WTC11 (cell line): ENCODE data around the gene GALR3. TPM values are rescaled to one million over a fixed set of nuclear protein-coding genes. Genes with fewer than 3 reads are reported as not detected.

Experiments
- ATAC-seq: fragments of 200-7000 bp; cut with Tn5 transposase; 2 replicates; pipeline ENCODE4 v1.10.0; 2021; ENCODE audit warnings: mild to moderate bottlenecking, moderate library complexity
- CTCF ChIA-PET: fragments of 300-600 bp; sonication (Branson Sonifier 250); formaldehyde crosslinking; loops from one replicate; lab custom pipeline; 2021; ENCODE audit warnings: antibody characterized with exemption; lab: Charles Lee
- POLR2A ChIA-PET: fragments of 350-600 bp; sonication (Branson Sonifier 250); formaldehyde crosslinking; loops from one replicate; lab custom pipeline; 2021; ENCODE audit warnings: antibody characterized with exemption; lab: Charles Lee
- DNase-seq: peaks from one replicate; pipeline ENCODE4 v3.0.0; 2021; ENCODE audit warnings: low spot score
- H3K27ac Mint-ChIP-seq: 2 replicates; pipeline ENCODE4 v1.8.0; 2021; ENCODE audit warnings: mixed read lengths
- H3K27me3 Mint-ChIP-seq: 2 replicates; pipeline ENCODE4 v1.8.0; 2021; ENCODE audit warnings: low read depth, mild to moderate bottlenecking, moderate library complexity, mixed read lengths
- H3K36me3 Mint-ChIP-seq: 2 replicates; pipeline ENCODE4 v1.8.0; 2021; ENCODE audit warnings: mixed read lengths
- H3K4me1 Mint-ChIP-seq: 2 replicates; pipeline ENCODE4 v1.8.0; 2022; ENCODE audit warnings: mixed read lengths
- H3K4me3 Mint-ChIP-seq: 2 replicates; pipeline ENCODE4 v1.8.0; 2021; ENCODE audit warnings: mild to moderate bottlenecking, moderate library complexity, mixed read lengths
- H3K9me3 Mint-ChIP-seq: 2 replicates; pipeline ENCODE4 v1.8.0; 2021; ENCODE audit warnings: mixed read lengths
- GRHL2 ChIP-seq: fragments of 250-450 bp; sonication (Bioruptor Pico); IDR thresholded peaks from 2 replicates; pipeline ENCODE4 v1.8.0; 2022; ENCODE audit warnings: mild to moderate bottlenecking, moderate library complexity; ENCODE audit not compliant: insufficient replicate concordance, severe bottlenecking
- MYBL2 ChIP-seq: sonication (generic); formaldehyde crosslinking; IDR thresholded peaks from 2 replicates; pipeline ENCODE4 v1.8.1; 2023; ENCODE audit warnings: mild to moderate bottlenecking, moderate library complexity, missing genetic modification reagents
- NFATC4 ChIP-seq: fragments of 250-450 bp; sonication (Bioruptor Pico); IDR thresholded peaks from 2 replicates; pipeline ENCODE4 v1.9.0; 2021; ENCODE audit warnings: mild to moderate bottlenecking
- OVOL2 ChIP-seq: fragments of 250-450 bp; sonication (Bioruptor Pico); IDR thresholded peaks from 2 replicates; pipeline ENCODE4 v1.9.0; 2021; ENCODE audit warnings: mild to moderate bottlenecking, borderline replicate concordance
- PRRX2 ChIP-seq: fragments of 250-450 bp; sonication (Bioruptor Pico); IDR thresholded peaks from 2 replicates; pipeline ENCODE4 v1.8.0; 2021; ENCODE audit warnings: mild to moderate bottlenecking
- RORB ChIP-seq: fragments of 250-450 bp; sonication (Bioruptor Pico); IDR thresholded peaks from 2 replicates; pipeline ENCODE4 v1.9.0; 2021; ENCODE audit warnings: mild to moderate bottlenecking
- SOX15 ChIP-seq: fragments of 250-450 bp; sonication (Bioruptor Pico); IDR thresholded peaks from 2 replicates; pipeline ENCODE4 v1.9.0; 2021; ENCODE audit warnings: mild to moderate bottlenecking
- total RNA-seq: library from RNA; stranded (reverse); gene quantifications from 3 replicates; pipeline ENCODE4 v1.2.3, GENCODE V29; 2021
- TF ChIP-seq, protein P1 (sequence below): sonication (generic); formaldehyde crosslinking; IDR thresholded peaks from 2 replicates; pipeline ENCODE4 v1.8.1; 2023; ENCODE audit warnings: mild to moderate bottlenecking, missing genetic modification reagents, moderate library complexity
- TF ChIP-seq, protein P2 (sequence below): sonication (generic); formaldehyde crosslinking; IDR thresholded peaks from 2 replicates; pipeline ENCODE4 v1.8.0; 2022; ENCODE audit warnings: mild to moderate bottlenecking, missing genetic modification reagents
- TF ChIP-seq, protein P3 (sequence below): sonication (generic); formaldehyde crosslinking; IDR thresholded peaks from 2 replicates; pipeline ENCODE4 v1.8.1; 2023; ENCODE audit warnings: mild to moderate bottlenecking, moderate library complexity, missing genetic modification reagents
- TF ChIP-seq, protein P4 (sequence below): sonication (generic); formaldehyde crosslinking; IDR thresholded peaks from 2 replicates; pipeline ENCODE4 v1.8.1; 2023; ENCODE audit warnings: mild to moderate bottlenecking, missing genetic modification reagents
- TF ChIP-seq, protein P5 (sequence below): sonication (generic); formaldehyde crosslinking; conservative IDR thresholded peaks from 2 replicates; pipeline ENCODE4 v1.8.1; 2022; ENCODE audit warnings: mild to moderate bottlenecking, missing genetic modification reagents

The GALR3 gene
- total RNA-seq, 1 experiment from 2014 or later: 0.79 TPM

DNA sequence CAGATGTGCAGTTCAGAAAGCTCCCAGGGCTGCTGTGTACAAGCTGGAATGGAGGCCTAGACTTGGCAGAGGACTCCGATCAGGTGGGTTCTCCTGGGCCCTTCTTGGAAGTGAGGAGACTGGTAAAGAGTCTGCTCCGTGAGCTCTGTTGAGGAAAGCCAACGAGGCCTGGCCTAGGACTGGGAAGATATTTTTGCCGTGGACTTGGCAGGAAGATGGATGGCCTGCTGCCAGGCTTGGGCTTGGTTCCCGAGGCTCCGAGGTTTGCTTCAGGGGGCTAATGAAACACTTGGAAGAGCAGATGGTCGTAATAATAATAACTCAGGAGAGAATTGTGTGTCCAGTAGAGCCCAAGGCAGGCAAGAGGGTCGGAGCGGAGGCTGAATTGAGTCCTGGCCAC is 3.9 kb downstream of the GALR3 start:
- no peak overlapping the region for H3K4me3 Mint-ChIP-seq
- no peak overlapping the region for H3K27ac Mint-ChIP-seq
- POLR2A ChIA-PET: interaction anchor here (0.6 to 1.2 kb wide), 3 partner anchors 9 to 156 kb away, joined by 3 to 5 read pairs (median 3); no protein-coding TSS in a partner anchor
- CTCF ChIA-PET: interaction anchor here (1.0 to 5.0 kb wide), 2 partner anchors 9 to 58 kb away, joined by 4 to 27 read pairs; no protein-coding TSS in a partner anchor
- peaks cover 22% of the 10 kb centered on the region for H3K4me1 Mint-ChIP-seq
- no peak for TF ChIP-seq MYBL2 (CRISPR knock-in tag)
- TF ChIP-seq, protein P1, sequence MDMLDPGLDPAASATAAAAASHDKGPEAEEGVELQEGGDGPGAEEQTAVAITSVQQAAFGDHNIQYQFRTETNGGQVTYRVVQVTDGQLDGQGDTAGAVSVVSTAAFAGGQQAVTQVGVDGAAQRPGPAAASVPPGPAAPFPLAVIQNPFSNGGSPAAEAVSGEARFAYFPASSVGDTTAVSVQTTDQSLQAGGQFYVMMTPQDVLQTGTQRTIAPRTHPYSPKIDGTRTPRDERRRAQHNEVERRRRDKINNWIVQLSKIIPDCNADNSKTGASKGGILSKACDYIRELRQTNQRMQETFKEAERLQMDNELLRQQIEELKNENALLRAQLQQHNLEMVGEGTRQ (CRISPR knock-in tag): no peak
- no peak for TF ChIP-seq OVOL2 (CRISPR knock-in tag)
- no peak for TF ChIP-seq PRRX2
- TF ChIP-seq, protein P2, sequence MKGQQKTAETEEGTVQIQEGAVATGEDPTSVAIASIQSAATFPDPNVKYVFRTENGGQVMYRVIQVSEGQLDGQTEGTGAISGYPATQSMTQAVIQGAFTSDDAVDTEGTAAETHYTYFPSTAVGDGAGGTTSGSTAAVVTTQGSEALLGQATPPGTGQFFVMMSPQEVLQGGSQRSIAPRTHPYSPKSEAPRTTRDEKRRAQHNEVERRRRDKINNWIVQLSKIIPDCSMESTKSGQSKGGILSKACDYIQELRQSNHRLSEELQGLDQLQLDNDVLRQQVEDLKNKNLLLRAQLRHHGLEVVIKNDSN (CRISPR knock-in tag): no peak
- TF ChIP-seq, protein P3, sequence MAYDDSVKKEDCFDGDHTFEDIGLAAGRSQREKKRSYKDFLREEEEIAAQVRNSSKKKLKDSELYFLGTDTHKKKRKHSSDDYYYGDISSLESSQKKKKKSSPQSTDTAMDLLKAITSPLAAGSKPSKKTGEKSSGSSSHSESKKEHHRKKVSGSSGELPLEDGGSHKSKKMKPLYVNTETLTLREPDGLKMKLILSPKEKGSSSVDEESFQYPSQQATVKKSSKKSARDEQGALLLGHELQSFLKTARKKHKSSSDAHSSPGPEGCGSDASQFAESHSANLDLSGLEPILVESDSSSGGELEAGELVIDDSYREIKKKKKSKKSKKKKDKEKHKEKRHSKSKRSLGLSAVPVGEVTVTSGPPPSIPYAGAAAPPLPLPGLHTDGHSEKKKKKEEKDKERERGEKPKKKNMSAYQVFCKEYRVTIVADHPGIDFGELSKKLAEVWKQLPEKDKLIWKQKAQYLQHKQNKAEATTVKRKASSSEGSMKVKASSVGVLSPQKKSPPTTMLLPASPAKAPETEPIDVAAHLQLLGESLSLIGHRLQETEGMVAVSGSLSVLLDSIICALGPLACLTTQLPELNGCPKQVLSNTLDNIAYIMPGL: no peak
- TF ChIP-seq, protein P4, sequence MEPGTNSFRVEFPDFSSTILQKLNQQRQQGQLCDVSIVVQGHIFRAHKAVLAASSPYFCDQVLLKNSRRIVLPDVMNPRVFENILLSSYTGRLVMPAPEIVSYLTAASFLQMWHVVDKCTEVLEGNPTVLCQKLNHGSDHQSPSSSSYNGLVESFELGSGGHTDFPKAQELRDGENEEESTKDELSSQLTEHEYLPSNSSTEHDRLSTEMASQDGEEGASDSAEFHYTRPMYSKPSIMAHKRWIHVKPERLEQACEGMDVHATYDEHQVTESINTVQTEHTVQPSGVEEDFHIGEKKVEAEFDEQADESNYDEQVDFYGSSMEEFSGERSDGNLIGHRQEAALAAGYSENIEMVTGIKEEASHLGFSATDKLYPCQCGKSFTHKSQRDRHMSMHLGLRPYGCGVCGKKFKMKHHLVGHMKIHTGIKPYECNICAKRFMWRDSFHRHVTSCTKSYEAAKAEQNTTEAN: no peak
- no peak for TF ChIP-seq NFATC4
- no peak for TF ChIP-seq RORB
- ATAC-seq (no peak), DNase-seq (no peak)
- H3K9me3 Mint-ChIP-seq: no peaks in the 10 kb centered on the region
- peaks cover 30% of the 10 kb centered on the region for H3K27me3 Mint-ChIP-seq
- no peaks in the 10 kb centered on the region; the same call in 1 of the 2 replicates for H3K36me3 Mint-ChIP-seq

DNA sequence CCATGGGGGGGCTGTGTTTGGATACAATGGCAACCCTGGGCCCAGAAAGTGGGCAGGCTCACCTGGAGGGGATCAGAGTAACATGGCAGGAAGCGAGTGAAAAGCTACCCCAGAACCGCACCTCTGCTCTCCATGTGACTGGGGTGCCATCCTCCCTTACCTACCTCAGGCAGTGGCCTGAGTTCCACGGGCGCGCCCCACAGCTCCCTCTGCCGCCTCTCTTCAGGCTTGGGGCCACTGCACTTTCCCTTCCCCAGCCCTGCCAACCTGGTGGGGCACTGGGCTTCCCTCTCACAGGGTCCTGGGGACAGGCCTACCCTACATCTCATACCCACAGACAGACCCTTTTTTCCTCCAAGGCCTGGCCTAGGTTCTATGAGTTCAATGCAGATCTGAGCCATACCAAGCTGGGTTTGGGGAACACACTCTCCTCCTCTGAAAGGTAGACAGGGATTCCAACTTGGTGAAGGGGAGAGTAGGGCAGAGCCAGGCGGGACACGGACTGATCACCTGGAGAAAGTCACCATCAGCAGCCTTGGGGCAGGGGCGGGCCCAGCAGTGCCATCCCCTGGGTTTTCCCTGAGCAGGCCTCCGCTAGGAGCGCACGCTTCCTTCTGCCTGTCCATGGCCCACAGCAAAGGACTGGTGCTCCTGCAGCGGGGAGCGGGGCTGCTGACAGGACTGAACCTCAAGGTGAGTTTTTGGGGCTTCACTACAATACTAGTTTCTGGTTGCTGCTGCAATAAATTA is 7.1 kb downstream of the GALR3 start:
- H3K4me3 Mint-ChIP-seq: no peak overlapping the region
- CTCF ChIA-PET: interaction anchor here (0.5 to 5.0 kb wide), 3 partner anchors 12 to 22 kb away, joined by 3 to 27 read pairs (median 6); partner anchors contain the start of genes ANKRD54 and GCAT

DNA sequence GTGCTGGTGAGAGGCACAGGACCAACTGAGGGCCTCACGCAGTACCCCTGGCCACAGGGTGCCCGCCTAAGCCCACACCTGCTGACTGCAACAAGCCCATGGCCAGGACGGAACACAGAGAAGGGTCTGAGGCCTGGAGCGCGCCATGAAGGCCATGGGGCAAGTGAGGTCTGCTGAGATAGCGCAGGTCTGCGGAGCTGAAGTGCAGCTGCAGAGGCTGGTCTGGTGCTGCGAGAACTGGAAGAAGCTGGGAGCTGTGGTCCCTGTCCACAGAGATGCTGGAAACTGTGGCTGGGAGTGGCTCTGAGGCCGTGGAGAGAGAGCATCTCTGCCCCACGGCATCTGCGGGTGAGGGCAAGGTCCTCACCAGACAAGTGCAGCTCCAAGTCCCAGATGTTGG is 8.3 kb downstream of the GALR3 start:
- ATAC-seq: no peak
- no peaks in the 10 kb centered on the region for H3K9me3 Mint-ChIP-seq
- H3K27ac Mint-ChIP-seq: no peak overlapping the region
- H3K36me3 Mint-ChIP-seq: peaks cover 8% of the 10 kb centered on the region
- H3K4me3 Mint-ChIP-seq: no peak overlapping the region
- POLR2A ChIA-PET: no interaction called here
- CTCF ChIA-PET: interaction anchor here (0.5 to 5.0 kb wide), 2 partner anchors 13 to 32 kb away, joined by 3 to 27 read pairs; no protein-coding TSS in a partner anchor
- no peaks in the 10 kb centered on the region for H3K4me1 Mint-ChIP-seq
- DNase-seq: no peak
- TF ChIP-seq, protein P1 (CRISPR knock-in tag): no peak
- no peaks in the 10 kb centered on the region for H3K27me3 Mint-ChIP-seq

More for the DNA sequence above, 7.1 kb downstream of the GALR3 start:
- Mint-ChIP-seq H3K27ac (no peak overlapping the region), H3K27me3 (peaks cover 10% of the 10 kb centered on the region), H3K4me1 (no peaks in the 10 kb centered on the region), H3K36me3 (peaks cover 8% of the 10 kb centered on the region), H3K9me3 (no peaks in the 10 kb centered on the region)
- DNase-seq: no peak
- POLR2A ChIA-PET: no interaction called here
- ATAC-seq: no peak
- no peak for TF ChIP-seq SOX15
- no peak for TF ChIP-seq GRHL2 (CRISPR knock-in tag)
- TF ChIP-seq, protein P5, sequence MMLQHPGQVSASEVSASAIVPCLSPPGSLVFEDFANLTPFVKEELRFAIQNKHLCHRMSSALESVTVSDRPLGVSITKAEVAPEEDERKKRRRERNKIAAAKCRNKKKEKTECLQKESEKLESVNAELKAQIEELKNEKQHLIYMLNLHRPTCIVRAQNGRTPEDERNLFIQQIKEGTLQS (CRISPR knock-in tag): no peak
